ENCODE results near the gene UMODL1. TPM values are rescaled to one million over a fixed set of nuclear protein-coding genes. Genes with fewer than 3 reads are reported as not detected.

The UMODL1 gene
- total and polyA plus RNA-seq, 2 donors (not counting 3 experiments of a cell fraction or from before 2014, with no cell fraction given) = not detected

- ChIA-PET POLR2A (no interaction called here), CTCF (interaction anchor here (1.7 to 3.0 kb wide), 2 partner anchors 34 to 107 kb away, joined by 4 to 13 read pairs; no protein-coding TSS in a partner anchor)
- H3K36me3 ChIP-seq (ENCODE audit: control insufficient read depth in 2 of 2, extremely low read depth in 1 of 2, insufficient read depth in 2 of 2, low read length in 2 of 2) = no peaks in the 10 kb centered on the region
- H3K9me3 ChIP-seq (replicated peaks; ENCODE audit: control insufficient read depth, insufficient read depth, low read length) = no peaks in the 10 kb centered on the region
- no peak overlapping the region for H3K4me3 ChIP-seq (replicated peaks in 1 of 3; ENCODE audit: insufficient read depth in 1 of 3, low read depth in 1 of 3, low read length in 3 of 3)
- no peaks in the 10 kb centered on the region for H4K20me1 ChIP-seq (replicated peaks; ENCODE audit: control insufficient read depth, extremely low read depth, insufficient read depth, low read length)
- no peak overlapping the region for H3K27ac ChIP-seq (ENCODE audit: insufficient read depth, low read depth, low read length)
- BruUV-seq (replicated peaks) = no TSS peak
- no peaks in the 10 kb centered on the region for H3K79me2 ChIP-seq (ENCODE audit: control insufficient read depth, insufficient read depth, low read length)
- no peak overlapping the region for H2AFZ ChIP-seq (ENCODE audit: low read depth, low read length)
- H3K4me1 ChIP-seq (ENCODE audit: control insufficient read depth, extremely low read depth, insufficient read depth, low read length) = no peaks in the 10 kb centered on the region
- FAIRE-seq (peak; percentile 62), DNase-seq (ENCODE audit: low read depth, low spot score) (peak; percentile 25)
- H3K4me2 ChIP-seq (ENCODE audit: insufficient read depth, low read length) = no peak overlapping the region
- dilution Hi-C loops (cut with MboI; ENCODE audit: extremely low pct_ligation_motif_present, low sequenced_read_pairs) (no loop called here), intact Hi-C loops (cut with micrococcal nuclease) (no loop called here)
- H3K27me3 ChIP-seq (ENCODE audit: control insufficient read depth in 2 of 2, insufficient read depth in 2 of 2, low read length in 2 of 2) = peaks cover 4 to 6% of the 10 kb centered on the region in 2 experiments
- H3K9ac ChIP-seq (replicated peaks; ENCODE audit: extremely low read depth, insufficient read depth, low read length) = no peak overlapping the region
- no peaks in the 10 kb centered on the region for H3K9me1 ChIP-seq (replicated peaks; ENCODE audit: control insufficient read depth, extremely low read depth, insufficient read depth, low read length)
- TF ChIP-seq GATA2 (IDR thresholded peaks at IDR 0.05; ENCODE audit: insufficient read depth, insufficient read length, low read depth, low read length) = no peak
- TF ChIP-seq POLR2AphosphoS5 (IDR thresholded peaks at IDR 0.05; ENCODE audit: insufficient read depth, low read depth, low read length) = no peak
- TF ChIP-seq JUN (IDR thresholded peaks at IDR 0.05; ENCODE audit: borderline replicate concordance, insufficient read depth, insufficient read length, low read depth) = no peak
- TF ChIP-seq CTCF (IDR thresholded peaks at IDR 0.05; ENCODE audit: extremely low read depth in 1 of 2, insufficient read depth in 1 of 2, low read depth in 1 of 2, low read length in 2 of 2) = no peak
- TF ChIP-seq MAX (IDR thresholded peaks at IDR 0.05; ENCODE audit: insufficient read depth, insufficient read length) = no peak
- TF ChIP-seq MYC (IDR thresholded peaks at IDR 0.05; ENCODE audit: low read depth, low read length) = no peak
- no peak for TF ChIP-seq EZH2 (IDR thresholded peaks at IDR 0.05; ENCODE audit: borderline replicate concordance, low read depth, low read length, severe bottlenecking)
- TF ChIP-seq FOS (IDR thresholded peaks at IDR 0.05; ENCODE audit: borderline replicate concordance, insufficient read depth, low read length) = no peak
- no peak for TF ChIP-seq POLR2A (IDR thresholded peaks at IDR 0.05; ENCODE audit: low read depth, low read length)
These were observed 80.8 kb downstream of the UMODL1 start for GRCh38 chr21:42151948-42152220.

Data from endothelial cell of umbilical vein (primary cell).